H1 (cell line): ENCODE measurements around the gene MBP. TPM values are rescaled to one million over a fixed set of nuclear protein-coding genes. Genes with fewer than 3 reads are reported as not detected.

Experiments used
- CTCF ChIA-PET: fragments of 300-600 bp; sonication (Branson Sonifier 250); formaldehyde crosslinking; loops from one replicate; lab custom pipeline; 2021; ENCODE audit not compliant: partially characterized antibody; lab: Charles Lee
- POLR2A ChIA-PET: fragments of 300-600 bp; sonication (Branson Sonifier 250); formaldehyde crosslinking; loops from one replicate; lab custom pipeline; 2021; ENCODE audit warnings: inconsistent platforms; ENCODE audit not compliant: partially characterized antibody; lab: Charles Lee
- DNase-seq, 2 experiments: peaks; one replicate each; pipeline versions ENCODE4 v3.0.0 to v3.0.0-alpha.2; 2010 to 2022; ENCODE audit warnings: low spot score in 2 of 2, low read depth in 1 of 2, mixed read lengths in 1 of 2
- FAIRE-seq: peaks from 2 replicates; lab custom pipeline; 2011; peaks lifted over from hg19 to GRCh38; lab: Jason Lieb, UNC
- H2AFZ ChIP-seq: 2 replicates; pipeline ENCODE4 v1.8.1; 2012; ENCODE audit warnings: low read length, inconsistent platforms
- H2AK5ac ChIP-seq: 2 replicates; pipeline ENCODE4 v1.6.1; 2013; ENCODE audit warnings: low read depth, low read length
- H2BK120ac ChIP-seq: replicated peaks from 2 replicates; pipeline ENCODE3; 2013; ENCODE audit warnings: low read depth, low read length, inconsistent platforms
- H2BK12ac ChIP-seq: 2 replicates; pipeline ENCODE4 v1.6.1; 2013; ENCODE audit warnings: low read depth, low read length
- H2BK15ac ChIP-seq: 2 replicates; pipeline ENCODE4 v1.6.1; 2013; ENCODE audit warnings: low read length
- H2BK20ac ChIP-seq: 2 replicates; pipeline ENCODE4 v1.6.1; 2013; ENCODE audit warnings: low read length
- H2BK5ac ChIP-seq: 2 replicates; pipeline ENCODE4 v1.6.1; 2013; ENCODE audit warnings: low read depth, low read length
- H3K14ac ChIP-seq: 2 replicates; pipeline ENCODE4 v1.6.1; 2013; ENCODE audit warnings: inconsistent platforms; ENCODE audit not compliant: insufficient read length
- H3K18ac ChIP-seq: 2 replicates; pipeline ENCODE4 v1.6.1; 2013; ENCODE audit warnings: low read length; ENCODE audit errors: extremely low read depth
- H3K23ac ChIP-seq: 2 replicates; pipeline ENCODE4 v1.6.1; 2013; ENCODE audit warnings: inconsistent platforms; ENCODE audit not compliant: insufficient read length
- H3K23me2 ChIP-seq: 2 replicates; pipeline ENCODE4 v1.6.1; 2013; ENCODE audit warnings: low read depth, low read length
- H3K27ac ChIP-seq: 2 replicates; pipeline ENCODE4 v1.6.1; 2011; ENCODE audit warnings: low read depth, low read length, inconsistent platforms
- H3K27me3 ChIP-seq, 4 experiments: replicated peaks in 1 of 4; 1 replicate in 1 of 4; 2 replicates in 3 of 4; pipeline versions ENCODE4 v1.6.1 to v1.8.1; 2011 to 2013; ENCODE audit warnings: low read length in 3 of 4, mild to moderate bottlenecking in 3 of 4, inconsistent platforms in 2 of 4, mixed read lengths in 2 of 4, moderate library complexity in 1 of 4; ENCODE audit not compliant: control insufficient read depth in 3 of 4, insufficient read depth in 3 of 4; ENCODE audit errors: extremely low read depth in 1 of 4
- H3K36me3 ChIP-seq, 4 experiments: 2 replicates each; pipeline versions ENCODE4 v1.6.1 to v1.8.1; 2011 to 2013; ENCODE audit warnings: mild to moderate bottlenecking in 4 of 4, low read length in 3 of 4, moderate library complexity in 2 of 4, control low read depth in 1 of 4, inconsistent platforms in 1 of 4; ENCODE audit not compliant: insufficient read depth in 4 of 4, control insufficient read depth in 2 of 4
- H3K4ac ChIP-seq: replicated peaks from 2 replicates; pipeline ENCODE3; 2013; ENCODE audit warnings: low read length, low read depth, mixed read lengths, inconsistent platforms; ENCODE audit not compliant: insufficient read length
- H3K4me1 ChIP-seq, 4 experiments: replicated peaks in 1 of 4; 1 replicate in 1 of 4; 2 replicates in 3 of 4; pipeline versions ENCODE4 v1.6.1 to v1.8.1; 2011 to 2013; ENCODE audit warnings: low read length in 3 of 4, inconsistent platforms in 2 of 4, mixed read lengths in 1 of 4; ENCODE audit not compliant: insufficient read depth in 4 of 4, control insufficient read depth in 3 of 4
- H3K4me2 ChIP-seq, 2 experiments: 2 replicates each; pipeline versions ENCODE4 v1.6.1 to v1.8.1; 2011 to 2013; ENCODE audit warnings: low read depth in 2 of 2, low read length in 2 of 2, control low read depth in 1 of 2, inconsistent platforms in 1 of 2, mild to moderate bottlenecking in 1 of 2; ENCODE audit not compliant: insufficient read depth in 1 of 2
- H3K4me3 ChIP-seq, 4 experiments: fragments of 200-600, 300-600 bp in 1 of 4; sonication (generic), shearing (Covaris generic), sonication (Bioruptor Twin) in 1 of 4; 2 replicates each; pipeline versions ENCODE4 v1.5.1 to v1.8.1; 2011 to 2016; ENCODE audit warnings: low read length in 4 of 4, low read depth in 3 of 4, control low read depth in 2 of 4, inconsistent platforms in 2 of 4, mild to moderate bottlenecking in 2 of 4, mixed read lengths in 1 of 4, moderate library complexity in 1 of 4; ENCODE audit not compliant: insufficient read depth in 2 of 4; ENCODE audit errors: extremely low read depth in 1 of 4
- H3K56ac ChIP-seq: replicated peaks from 2 replicates; pipeline ENCODE3; 2013; ENCODE audit warnings: low read depth, mild to moderate bottlenecking, mixed read lengths, low read length, inconsistent platforms; ENCODE audit not compliant: insufficient read length
- H3K79me1 ChIP-seq: 2 replicates; pipeline ENCODE4 v1.6.1; 2013; ENCODE audit warnings: low read depth, low read length, control low read depth
- H3K79me2 ChIP-seq, 2 experiments: 2 replicates each; pipeline versions ENCODE4 v1.6.1 to v1.8.1; 2012 to 2013; ENCODE audit warnings: low read length in 2 of 2, mild to moderate bottlenecking in 2 of 2, inconsistent platforms in 1 of 2; ENCODE audit not compliant: insufficient read depth in 2 of 2, control insufficient read depth in 1 of 2
- H3K9ac ChIP-seq, 4 experiments: replicated peaks in 1 of 4; 1 replicate in 1 of 4; 2 replicates in 3 of 4; pipeline versions ENCODE4 v1.6.1 to v1.8.1; 2011 to 2013; ENCODE audit warnings: low read depth in 3 of 4, low read length in 3 of 4, control low read depth in 2 of 4, mild to moderate bottlenecking in 2 of 4, moderate library complexity in 2 of 4, inconsistent platforms in 1 of 4; ENCODE audit errors: extremely low read depth in 1 of 4
- H3K9me3 ChIP-seq, 2 experiments: 2 replicates each; pipeline versions ENCODE4 v1.6.1 to v1.8.1; 2012 to 2013; ENCODE audit warnings: mild to moderate bottlenecking in 2 of 2, moderate library complexity in 2 of 2, control low read depth in 1 of 2, inconsistent platforms in 1 of 2, low read depth in 1 of 2, low read length in 1 of 2, mixed read lengths in 1 of 2; ENCODE audit not compliant: insufficient read depth in 2 of 2
- H4K20me1 ChIP-seq, 2 experiments: replicated peaks in 1 of 2; 2 replicates each; pipeline versions ENCODE3 to v1.8.1; 2011 to 2013; ENCODE audit warnings: inconsistent platforms in 2 of 2, low read length in 2 of 2, mild to moderate bottlenecking in 1 of 2; ENCODE audit not compliant: insufficient read depth in 2 of 2, control insufficient read depth in 1 of 2
- H4K5ac ChIP-seq: 2 replicates; pipeline ENCODE4 v1.6.1; 2013; ENCODE audit warnings: low read length, low read depth, mixed read lengths, inconsistent platforms; ENCODE audit not compliant: insufficient read length
- H4K8ac ChIP-seq: 2 replicates; pipeline ENCODE4 v1.8.0; 2013; ENCODE audit warnings: mild to moderate bottlenecking, moderate library complexity, low read length, inconsistent platforms; ENCODE audit not compliant: insufficient read depth; ENCODE audit errors: extremely low read depth
- H4K91ac ChIP-seq: replicated peaks from 2 replicates; pipeline ENCODE3; 2013; ENCODE audit warnings: low read length, mixed read lengths, inconsistent platforms; ENCODE audit not compliant: insufficient read length
- E2F6 ChIP-seq: IDR thresholded peaks from 2 replicates; pipeline ENCODE4 v1.6.1; 2012; ENCODE audit warnings: inconsistent platforms
- MAX ChIP-seq: IDR thresholded peaks from 2 replicates; pipeline ENCODE4 v1.6.1; 2012; ENCODE audit warnings: inconsistent platforms
- POLR2AphosphoS5 ChIP-seq: IDR thresholded peaks from 2 replicates; pipeline ENCODE4 v1.6.1; 2011; ENCODE audit warnings: low read depth, low read length
- WGBS, 2 experiments: shearing (Covaris generic) in 1 of 2; methylation state at CpG; one replicate each; pipeline versions ENCODE4 v1.1.6 to v1.1.7; 2013 to 2015; ENCODE audit warnings: low lambda C conversion rate in 2 of 2, mixed read lengths in 2 of 2, inconsistent platforms in 1 of 2, low coverage in 1 of 2, missing lambda C conversion rate in 1 of 2; ENCODE audit not compliant: insufficient replicate concordance in 2 of 2, insufficient coverage in 1 of 2, insufficient read length in 1 of 2; ENCODE audit errors: extremely low coverage in 1 of 2, missing lambda C conversion rate in 1 of 2; 5-methylcytosine and 5-hydroxymethylcytosine counted together
- polyA plus RNA-seq, 7 experiments: library from polyadenylated mRNA; depleted of rRNA in 3 of 7; stranded (reverse) in 5 of 7; unstranded in 2 of 7; fragments of >200 nt in 5 of 7; fragments of 200-250 nt in 2 of 7; gene quantifications; 1 replicate in 5 of 7; 2 replicates in 1 of 7; 4 replicates in 1 of 7; pipeline versions ENCODE4 v1.2.1 to v1.2.3, GENCODE V29; 2011 to 2013; ENCODE audit warnings: missing spikeins in 2 of 7, mixed read lengths in 2 of 7
- total RNA-seq: library from RNA; stranded (reverse); fragmentation: NEBNext Ultra II Directional; extraction: Animal tissue kit (Norgen Biotek cat#: 25700); gene quantifications from 2 replicates; pipeline ENCODE4 v1.2.1, GENCODE V29; 2021

Gene MBP
- total and polyA plus RNA-seq, 2 of the 8 experiments (the other 6 are each of a cell fraction or from before 2014, with no cell fraction given) = 7.7 to 19.2 TPM

GRCh38 chr18:77082316-77082955, 50.1 kb downstream of the MBP start:
- Histone ChIP-seq H2BK120ac (no peak overlapping the region), H3K27ac (no peak overlapping the region), H4K20me1 (no peaks in the 10 kb centered on the region), H2AFZ (no peak overlapping the region), H3K9me3 (no peaks in the 10 kb centered on the region), H3K23me2 (peaks cover 4% of the 10 kb centered on the region; the same call in 1 of the 2 replicates), H2BK5ac (no peak overlapping the region), H2BK20ac (no peak overlapping the region), H3K36me3 (no peaks in the 10 kb centered on the region), H3K56ac (no peak overlapping the region), H2BK15ac (0 out of 2 replicates have a peak overlapping the region, but pooled peaks have one; percentile 1), H3K79me1 (no peaks in the 10 kb centered on the region; the same call in 1 of the 2 replicates), H4K8ac (no peak overlapping the region), H4K91ac (no peak overlapping the region), H3K4ac (no peak overlapping the region), H3K4me2 (no peak overlapping the region), H3K9ac (no peak overlapping the region), H3K14ac (no peak overlapping the region), H2BK12ac (no peak overlapping the region), H3K4me3 (no peak overlapping the region), H3K18ac (no peak overlapping the region), H3K79me2 (no peaks in the 10 kb centered on the region), H2AK5ac (no peak overlapping the region), H4K5ac (no peak overlapping the region), H3K23ac (no peak overlapping the region), H3K27me3 (peaks cover 0 to 12% (median 3%) of the 10 kb centered on the region in 4 experiments; a peak in 2 of 7 replicates), H3K4me1 (peaks cover 0 to 11% (median 0%) of the 10 kb centered on the region in 4 experiments; a peak in 1 of 7 replicates)
- ChIA-PET CTCF (interaction anchor here (1.6 kb wide), 1 partner anchor 12 kb away, joined by 5 read pairs; no protein-coding TSS in a partner anchor), POLR2A (no interaction called here)
- DNase-seq = no peak
- FAIRE-seq = no peak
- WGBS, 2 experiments = 88% methylated on average over 9 of the region's 9 CpGs; no CpG with 5 or more reads in 1 of the 2 experiments
- peak; percentile 17; the same call in 1 of the 2 replicates for TF ChIP-seq E2F6
- TF ChIP-seq MAX = peak; percentile 31; the same call in 1 of the 2 replicates
- TF ChIP-seq POLR2AphosphoS5 = no peak
